Progenitor cell of endocrine pancreas (in vitro differentiated cells): Measurements from ENCODE around the gene SPDYE16. TPM values are rescaled to one million over a fixed set of nuclear protein-coding genes. Genes with fewer than 3 reads are reported as not detected.
"Not testable (repeated sequence)": the region's sequence is repeated elsewhere in the genome, so short reads cannot be mapped to it uniquely, and the experiment has no call there.

Experiments
- DNase-seq: peaks from one replicate; pipeline ENCODE4 v3.0.0; 2021; ENCODE audit warnings: low spot score; ENCODE audit not compliant: unreplicated experiment
- H3K27ac Mint-ChIP-seq: 2 replicates; pipeline ENCODE4 v1.8.0; 2021; ENCODE audit warnings: mild to moderate bottlenecking, moderate library complexity, mixed read lengths
- H3K27me3 Mint-ChIP-seq: 2 replicates; pipeline ENCODE4 v1.8.0; 2021; ENCODE audit warnings: mixed read lengths
- H3K36me3 Mint-ChIP-seq: 2 replicates; pipeline ENCODE4 v1.8.0; 2022; ENCODE audit warnings: mixed read lengths; ENCODE audit not compliant: insufficient read depth
- H3K4me1 Mint-ChIP-seq: 2 replicates; pipeline ENCODE4 v1.8.0; 2021; ENCODE audit warnings: low read depth, mixed read lengths
- H3K4me3 Mint-ChIP-seq: 2 replicates; pipeline ENCODE4 v1.8.0; 2021; ENCODE audit warnings: low read depth, mild to moderate bottlenecking, moderate library complexity, mixed read lengths
- H3K9me3 Mint-ChIP-seq: 2 replicates; pipeline ENCODE4 v1.8.0; 2021; ENCODE audit warnings: low read depth, mixed read lengths
- total RNA-seq: library from RNA; stranded (reverse); gene quantifications from 2 replicates; pipeline ENCODE4 v1.2.1, GENCODE V29; 2021

SPDYE16 gene
- total RNA-seq, 1 donor from 2014 or later, result 0.31 TPM

DNA sequence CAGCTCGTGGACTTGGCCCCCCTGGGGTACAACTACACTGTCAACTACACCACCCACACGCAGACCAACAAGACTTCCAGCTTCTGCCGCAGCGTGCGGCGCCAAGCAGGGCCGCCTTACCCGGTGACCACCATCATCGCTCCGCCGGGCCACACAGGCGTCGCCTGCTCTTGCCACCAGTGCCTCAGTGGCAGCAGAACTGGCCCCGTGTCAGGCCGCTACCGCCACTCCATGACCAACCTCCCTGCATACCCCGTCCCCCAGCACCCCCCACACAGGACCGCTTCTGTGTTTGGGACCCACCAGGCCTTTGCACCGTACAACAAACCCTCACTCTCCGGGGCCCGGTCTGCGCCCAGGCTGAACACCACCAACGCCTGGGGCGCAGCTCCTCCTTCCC, 60.4 kb downstream of the SPDYE16 start:
- H3K4me1 Mint-ChIP-seq, H3K4me3 Mint-ChIP-seq, H3K27ac Mint-ChIP-seq, H3K9me3 Mint-ChIP-seq, DNase-seq, H3K27me3 Mint-ChIP-seq, H3K36me3 Mint-ChIP-seq: not testable (repeated sequence)

Other genes with a start within 250 kb of the SPDYE16 start
- gene HSPB1, start 240.6 kb downstream of the SPDYE16 start, total RNA-seq, result 111 and 118 TPM in 2 replicates
- gene YWHAG, start 184.3 kb downstream of the SPDYE16 start, total RNA-seq, result 132 and 136 TPM in 2 replicates
- gene SSC4D, start 133.6 kb downstream of the SPDYE16 start, total RNA-seq, result 7.4 and 10.7 TPM in 2 replicates
- not detected in 2 replicates for gene ZP3, start 118.3 kb downstream of the SPDYE16 start, total RNA-seq
- gene DTX2, start 81.6 kb downstream of the SPDYE16 start, total RNA-seq, result 38.2 and 55.6 TPM in 2 replicates
- 1.7 and 4.7 TPM in 2 replicates for gene UPK3B, start 32.7 kb downstream of the SPDYE16 start, total RNA-seq
- 10.9 and 11.9 TPM in 2 replicates for gene POMZP3, start 84.0 kb upstream of the SPDYE16 start, total RNA-seq